ENCODE measurements around the gene MYO5A. TPM values are rescaled to one million over a fixed set of nuclear protein-coding genes. Genes with fewer than 3 reads are reported as not detected.

Gene MYO5A
- total RNA-seq, 1 experiment from 2014 or later: 21.8 TPM

- Mint-ChIP-seq H3K4me1 (peaks cover 14% of the 10 kb centered on the region in 2 experiments), H3K4me3 (no peak overlapping the region), H3K36me3 (ENCODE audit: insufficient read depth in 1 of 3, low read depth in 3 of 3) (no peaks in the 10 kb centered on the region), H3K27ac (no peak overlapping the region), H3K27me3 (ENCODE audit: low read depth) (peaks cover 4% of the 10 kb centered on the region), H3K9me3 (no peaks in the 10 kb centered on the region)
- H2BK20ac ChIP-seq (ENCODE audit: low read depth, low read length, poor library complexity, severe bottlenecking): no peak overlapping the region
- no peak for DNase-seq
- no peak overlapping the region for H4K91ac ChIP-seq (ENCODE audit: insufficient read length, low read depth, low read length)
- no peak overlapping the region for H2BK120ac ChIP-seq (ENCODE audit: low read depth, low read length, poor library complexity, severe bottlenecking)
- H3K4ac ChIP-seq (ENCODE audit: low read depth, low read length): no peak overlapping the region
- no peak overlapping the region for H2AK5ac ChIP-seq (ENCODE audit: insufficient read length, low read length)
- H3K9me3 ChIP-seq (ENCODE audit: control insufficient read depth, low read depth, low read length): no peaks in the 10 kb centered on the region
- no peak for TF ChIP-seq CTCF (conservative IDR thresholded peaks at IDR 0.05)
- H3K4me2 ChIP-seq (ENCODE audit: insufficient read depth, insufficient read length, low read length): no peak overlapping the region
- no peaks in the 10 kb centered on the region for H3K27me3 ChIP-seq (ENCODE audit: insufficient read depth, low read length)
- H3K79me1 ChIP-seq (ENCODE audit: insufficient read depth, low read depth, low read length, poor library complexity, severe bottlenecking): peaks cover 5% of the 10 kb centered on the region
- no peak overlapping the region for H2BK5ac ChIP-seq (ENCODE audit: insufficient read length, low read length)
- no peak overlapping the region for H4K8ac ChIP-seq (replicated peaks; ENCODE audit: insufficient read length, low read depth, low read length)
- no peak overlapping the region for H4K5ac ChIP-seq (ENCODE audit: insufficient read length, low read depth, low read length)
- H3K23me2 ChIP-seq (ENCODE audit: insufficient read length, low read depth, low read length, poor library complexity, severe bottlenecking): no peaks in the 10 kb centered on the region
- no peaks in the 10 kb centered on the region for H4K20me1 ChIP-seq (ENCODE audit: control insufficient read depth, insufficient read depth, insufficient read length)
- no peak overlapping the region for H3K23ac ChIP-seq (ENCODE audit: insufficient read length, low read depth, low read length)
- no CpG with 5 or more reads among the region's 3 CpGs for WGBS (ENCODE audit: extremely low coverage, insufficient read length, low lambda C conversion rate)
- H2BK15ac ChIP-seq (ENCODE audit: low read depth, low read length): no peak overlapping the region
- no peaks in the 10 kb centered on the region for H3K4me1 ChIP-seq (ENCODE audit: insufficient read depth, low read length)
- H3K27ac ChIP-seq (ENCODE audit: insufficient read length, low read depth, low read length): no peak overlapping the region
- H3K9ac ChIP-seq (ENCODE audit: extremely low read depth, insufficient read length, low read length): no peak overlapping the region
- no peak overlapping the region for H2BK12ac ChIP-seq (ENCODE audit: insufficient read length, low read depth, low read length)
- H3T11ph ChIP-seq (ENCODE audit: low read length): no peak overlapping the region
- no peak overlapping the region for H3K14ac ChIP-seq (ENCODE audit: insufficient read depth, low read length)
- H3K18ac ChIP-seq (ENCODE audit: insufficient read length, low read depth, low read length): no peak overlapping the region
- no peak overlapping the region for H3K56ac ChIP-seq (ENCODE audit: insufficient read length, low read depth, low read length)
- H3K79me2 ChIP-seq (ENCODE audit: insufficient read depth, low read length): peaks cover 3% of the 10 kb centered on the region; the same call in 1 of the 2 replicates
- no peak overlapping the region for H2AFZ ChIP-seq (ENCODE audit: low read length)
These were observed 7.0 kb downstream of the MYO5A start for GRCh38 chr15:52521682-52522081.
